ENCODE measurements around the gene CRHR2.

DNA sequence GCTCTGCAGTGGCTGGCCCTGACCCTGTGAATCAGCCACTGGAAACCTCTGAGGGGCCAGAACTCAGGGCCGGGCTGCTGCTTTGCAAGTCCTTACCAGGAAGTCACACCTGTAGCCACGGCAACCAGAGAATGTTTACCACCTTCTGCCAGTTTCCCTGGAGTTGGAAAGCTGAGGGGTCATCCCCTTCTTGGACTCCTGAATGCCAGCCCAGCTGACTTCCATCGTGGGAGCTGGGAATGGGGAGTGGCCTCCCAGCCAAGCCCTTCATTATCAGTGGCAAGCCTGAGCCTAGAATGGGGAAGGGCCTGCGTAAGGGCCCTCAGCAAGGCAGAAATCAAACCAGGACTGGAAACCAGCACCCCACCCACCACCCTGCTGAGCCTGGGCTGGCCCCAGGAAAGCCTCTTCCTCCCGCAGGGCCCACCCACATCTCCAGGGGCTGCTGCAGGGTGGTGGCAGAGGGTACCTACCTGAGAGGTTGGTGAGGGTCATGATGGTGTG lies 6.5 kb upstream of the CRHR2 start:
- TF ChIP-seq CTCF (IDR thresholded peaks at IDR 0.05) (no peak), POLR2A (IDR thresholded peaks at IDR 0.05) (no peak)

Data from right lobe of liver (tissue), 4 donors.